ENCODE measurements around the gene NAGPA.

The NAGPA gene

DNA sequence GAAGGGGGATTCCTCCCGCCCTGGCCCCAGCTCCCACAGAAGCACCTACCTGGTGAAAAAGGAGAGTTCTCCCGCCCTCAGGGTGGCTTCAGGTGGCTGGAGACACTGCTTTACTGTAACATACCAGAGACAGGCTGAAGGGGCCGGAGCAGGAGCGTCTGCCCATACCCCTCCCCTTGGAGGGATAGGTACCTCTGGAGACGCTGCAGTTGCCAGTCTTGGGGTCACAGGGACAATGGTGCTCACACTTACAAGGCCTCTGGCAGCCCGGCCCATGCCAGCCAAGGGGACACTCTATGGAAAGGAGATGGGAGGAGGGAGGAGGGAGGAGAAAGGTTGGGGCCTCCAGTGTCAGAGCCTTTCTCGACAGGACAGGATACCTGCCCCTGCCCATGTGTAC is 6.6 kb downstream of the NAGPA start:
- DNase-seq: no peak

DNA sequence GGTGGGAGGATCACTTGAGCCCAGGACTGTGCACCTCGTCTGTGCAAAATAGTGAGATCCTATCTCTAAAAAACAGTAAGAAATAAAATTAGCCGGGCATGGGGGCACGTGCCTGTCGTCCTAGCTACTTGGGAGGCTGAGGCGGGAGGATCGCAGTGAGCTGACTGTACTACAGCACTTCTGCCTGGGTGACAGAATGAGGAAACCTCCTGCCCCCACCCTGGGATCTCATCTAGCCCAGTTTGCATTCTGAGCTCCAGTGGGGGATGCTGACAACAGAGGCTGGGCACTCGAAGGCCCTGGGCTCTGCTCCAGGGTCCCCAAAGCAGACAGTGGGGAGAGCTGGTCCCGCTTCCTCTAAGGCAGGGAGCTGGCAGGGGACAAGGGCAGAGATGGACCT is 7.1 kb downstream of the NAGPA start:
- DNase-seq: no peak

DNA sequence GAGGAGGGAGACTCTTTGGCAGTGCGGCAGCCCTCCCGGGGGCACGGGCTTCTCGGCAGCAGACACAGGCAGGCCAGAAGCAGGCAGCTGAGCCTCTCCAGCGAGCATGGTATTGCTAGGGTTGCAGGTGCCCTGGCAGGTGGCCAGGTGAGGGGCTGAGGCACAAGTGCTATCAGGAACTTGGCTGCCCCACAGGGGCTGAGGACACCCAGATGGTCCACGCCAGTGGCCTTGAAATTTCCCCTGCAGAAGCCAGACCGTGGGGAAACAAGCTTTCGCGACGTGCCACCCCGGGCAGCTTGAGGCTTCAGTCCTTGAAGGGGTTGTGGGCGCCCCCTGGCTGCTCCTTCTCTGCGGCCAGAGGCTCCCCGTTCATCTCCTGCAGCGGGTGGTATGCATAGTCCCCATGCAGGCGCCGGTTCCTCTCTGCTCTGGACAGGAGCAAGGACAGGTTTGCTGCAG is 8.5 kb downstream of the NAGPA start:
- DNase-seq: peak; percentile 77

DNA sequence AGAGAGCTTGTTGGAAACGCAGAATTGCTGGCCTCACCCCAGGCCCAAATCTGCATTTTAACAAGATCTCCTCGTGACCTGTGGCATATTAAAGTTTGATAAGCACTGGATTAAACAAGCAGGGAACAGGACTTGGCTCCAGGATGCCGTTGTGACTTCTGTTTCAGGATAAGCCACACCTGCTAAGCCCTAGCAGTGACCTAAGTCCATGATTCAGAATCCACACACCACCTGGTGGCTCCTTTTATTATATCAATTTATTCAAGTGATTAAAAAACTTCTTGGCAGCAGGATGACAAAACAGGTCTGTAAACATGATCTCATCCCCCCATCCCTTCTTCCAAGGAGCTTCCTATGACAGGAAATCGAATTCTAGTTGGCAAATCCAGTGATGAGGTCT is 9.1 kb downstream of the NAGPA start:
- peak; percentile 87 for DNase-seq

DNA sequence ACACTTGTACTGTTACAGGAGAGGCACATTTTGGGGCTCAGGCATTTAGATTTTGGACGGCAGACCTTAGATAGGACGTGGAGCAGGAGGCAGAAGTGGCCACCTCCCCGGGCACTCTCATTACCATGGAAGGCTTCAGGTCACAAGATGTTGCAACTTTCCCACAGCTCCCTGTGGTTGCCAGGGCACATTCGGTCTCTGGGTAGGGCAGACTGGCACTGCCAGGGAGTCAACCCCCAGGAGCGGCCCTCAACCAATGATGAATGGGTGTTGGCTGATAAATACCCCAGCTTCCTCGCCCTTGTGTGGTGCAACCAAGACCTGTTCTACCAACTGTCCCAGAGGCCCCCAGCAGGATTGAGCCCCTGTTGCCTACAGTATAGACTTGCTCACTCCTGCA is 11.2 kb downstream of the NAGPA start:
- no peak for DNase-seq

DNA sequence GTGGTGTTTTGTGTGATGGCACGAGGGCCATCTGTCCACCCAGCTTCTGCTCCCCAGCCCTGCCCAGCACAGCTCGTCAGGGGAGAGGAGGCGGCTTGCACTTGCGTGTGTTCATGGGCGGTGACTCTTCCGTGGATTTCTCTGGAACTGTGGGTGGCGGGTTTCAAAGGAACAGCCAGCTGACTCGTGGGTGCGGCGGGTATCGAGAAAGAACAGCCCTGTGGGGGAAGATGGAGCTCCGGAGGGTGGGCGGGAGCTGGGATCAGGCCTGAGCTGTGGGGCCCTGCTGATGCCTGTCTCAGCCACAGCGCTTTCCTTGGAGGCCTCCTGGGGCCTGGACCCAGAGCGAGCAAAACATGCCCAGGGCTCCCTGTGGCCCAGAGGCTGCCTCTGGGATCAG is 13.2 kb downstream of the NAGPA start:
- no peak for DNase-seq

DNA sequence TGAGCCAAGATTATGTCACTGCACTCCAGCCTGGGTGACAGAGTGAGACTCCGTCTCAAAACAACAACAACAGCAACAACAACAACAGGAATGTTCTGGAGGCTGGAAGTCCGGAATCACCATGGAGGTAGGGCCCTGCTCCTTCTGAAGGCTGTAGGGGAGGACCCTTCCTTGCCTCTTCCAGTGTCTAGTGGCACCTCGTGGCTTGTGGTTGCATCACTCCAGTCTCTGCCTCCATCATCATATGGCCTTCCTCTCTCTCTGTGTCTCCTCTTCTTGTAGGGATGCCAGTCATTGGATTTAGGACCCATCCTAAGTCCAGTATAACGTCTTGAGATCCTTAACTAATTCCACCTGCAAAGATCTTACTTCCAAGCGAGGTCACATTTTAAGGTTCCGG is 14.0 kb downstream of the NAGPA start:
- DNase-seq: no peak

DNA sequence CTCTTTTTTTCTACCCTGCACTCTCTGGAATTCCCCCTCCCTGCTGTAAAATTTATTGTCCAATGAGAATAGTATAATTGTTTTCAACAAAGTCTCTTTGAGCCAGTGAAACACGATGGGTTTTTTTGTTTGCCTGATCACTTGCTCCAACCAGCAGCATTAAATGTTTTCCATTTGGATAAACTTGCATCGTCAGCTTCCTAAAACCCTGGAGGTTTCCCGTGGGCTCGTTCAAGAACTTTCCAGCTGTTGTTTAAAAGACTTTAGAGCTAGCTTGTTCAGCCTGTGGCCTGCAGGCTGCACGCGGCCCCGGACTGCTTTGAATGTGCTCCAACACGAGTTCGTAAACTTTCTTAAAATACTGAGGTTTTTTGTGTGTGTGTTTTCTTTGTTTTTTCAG is 14.9 kb downstream of the NAGPA start:
- DNase-seq: no peak

DNA sequence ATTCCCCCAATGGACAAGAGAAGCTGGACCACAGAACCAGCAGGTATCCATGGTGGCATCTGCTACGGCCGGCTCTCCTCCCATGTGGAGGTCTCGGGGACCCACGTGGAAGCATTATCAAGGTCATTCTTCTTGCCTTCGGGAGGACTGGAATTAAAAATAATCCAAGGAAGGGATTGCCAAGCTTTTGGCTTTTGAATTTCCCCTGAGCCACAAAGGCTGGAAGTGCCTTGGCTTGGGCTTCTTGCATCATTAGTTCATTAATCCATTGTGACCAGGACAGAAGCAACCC is 16.1 kb downstream of the NAGPA start:
- no peak for DNase-seq

DNA sequence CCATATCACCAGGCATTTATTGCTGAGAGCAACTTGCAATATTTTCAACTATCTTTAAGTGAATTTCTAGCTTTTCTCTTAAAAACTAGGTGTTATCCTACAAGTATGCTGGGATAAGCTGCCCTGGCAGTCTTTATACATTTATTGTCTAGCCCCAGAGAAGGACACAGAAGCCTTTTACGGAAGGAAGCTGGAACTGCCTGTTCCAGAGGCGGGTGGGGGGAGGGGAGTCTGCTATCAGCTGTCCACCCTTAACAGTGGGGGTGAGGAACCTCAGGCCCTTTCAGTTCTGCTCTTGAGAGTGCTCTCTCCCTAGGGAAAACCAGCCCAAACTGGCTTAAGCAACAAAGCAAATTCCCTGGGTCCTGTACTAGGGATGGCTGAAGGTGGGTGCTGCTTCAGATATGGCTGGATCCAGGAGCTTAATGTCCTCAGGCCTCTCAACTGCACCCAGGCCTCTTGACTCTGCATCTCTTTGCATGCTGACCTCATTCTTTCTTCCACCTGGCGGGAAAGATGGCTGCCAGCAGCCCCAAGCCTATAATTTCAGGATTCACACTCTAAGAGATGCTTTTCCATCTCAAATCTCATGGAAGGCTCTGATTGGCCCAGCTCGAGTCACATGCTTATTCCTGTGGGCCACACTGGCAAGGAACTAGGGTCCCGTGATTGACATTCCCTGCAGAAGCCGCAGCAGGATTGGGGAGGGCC is 16.6 kb downstream of the NAGPA start:
- no peak for DNase-seq

DNA sequence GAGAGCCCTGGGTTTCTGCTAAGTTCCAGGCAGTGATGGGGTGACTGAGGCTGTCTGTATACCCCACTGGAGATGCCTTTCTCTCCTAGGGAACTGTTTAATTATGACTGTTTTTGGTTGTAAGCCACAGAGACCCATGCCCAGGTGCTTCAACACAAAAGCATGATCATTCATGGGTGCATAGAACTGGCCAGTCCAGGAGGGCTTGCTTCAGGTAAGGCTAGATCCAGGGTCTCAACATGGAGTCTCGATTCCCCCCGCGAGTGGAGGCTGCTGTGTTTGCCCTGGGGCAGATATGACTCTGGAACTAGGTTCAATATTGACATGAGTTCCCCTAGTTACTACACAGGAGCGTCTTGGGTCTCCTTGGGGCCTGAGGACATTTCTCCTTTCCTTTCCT is 17.8 kb downstream of the NAGPA start:
- no peak for DNase-seq

DNA sequence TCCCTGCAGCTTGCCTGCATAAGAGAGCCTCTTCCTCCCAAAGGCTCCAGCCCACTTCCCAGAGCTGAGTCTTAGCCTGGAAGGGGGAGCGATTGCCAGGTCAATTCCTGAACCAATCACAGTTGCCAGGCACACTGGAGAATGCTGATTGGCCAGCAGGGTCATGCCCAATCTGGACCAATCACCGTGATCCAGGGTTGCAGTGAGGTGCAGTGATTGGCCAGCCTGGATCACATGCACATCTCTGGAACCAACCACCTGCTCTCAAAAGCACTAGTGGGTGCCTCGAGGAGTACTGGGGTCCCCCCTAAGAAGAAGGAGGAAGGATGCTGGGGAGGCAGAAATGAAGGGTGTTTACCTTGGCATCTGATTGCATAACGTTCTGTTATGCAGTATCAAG is 18.4 kb downstream of the NAGPA start:
- DNase-seq: peak; percentile 44

DNA sequence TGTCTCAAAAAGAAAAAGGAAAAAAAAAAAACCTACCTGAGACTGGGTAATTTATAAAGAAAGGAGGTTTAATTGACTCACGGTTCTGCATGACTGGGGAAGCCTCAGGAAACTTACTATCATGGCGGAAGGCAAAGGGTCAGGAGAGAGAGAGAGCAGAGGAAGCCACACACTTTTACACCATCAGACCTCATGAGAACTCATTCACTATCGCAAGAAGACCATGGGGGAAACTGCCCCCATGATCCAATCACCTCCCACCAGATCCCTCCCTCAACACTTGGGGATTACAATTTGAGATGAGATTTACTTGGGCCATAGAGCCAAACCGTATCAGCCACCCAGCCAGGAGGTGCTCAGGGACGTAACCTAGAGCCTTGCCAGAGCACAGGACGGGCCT is 20.8 kb downstream of the NAGPA start:
- peak; percentile 21 for DNase-seq

DNA sequence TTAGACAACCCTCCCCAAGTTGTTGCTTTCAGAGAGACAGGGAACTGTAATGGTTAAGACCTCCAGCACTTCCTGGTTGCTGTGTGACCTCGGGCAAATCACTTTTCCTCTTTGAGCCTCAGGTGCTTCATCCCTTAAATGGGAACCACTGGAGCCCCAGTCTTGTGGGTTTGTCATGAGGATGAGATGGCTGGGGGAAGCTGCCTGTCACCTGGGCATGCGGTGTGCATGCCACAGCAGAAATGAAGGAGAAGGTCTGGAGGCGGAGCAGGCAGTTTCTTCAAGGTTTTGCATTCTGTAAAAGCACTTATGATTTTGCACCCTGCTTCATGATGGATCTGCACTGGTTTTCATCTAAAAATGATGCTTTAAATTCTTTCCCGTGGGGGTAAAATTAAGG is 22.1 kb downstream of the NAGPA start:
- DNase-seq: no peak

DNA sequence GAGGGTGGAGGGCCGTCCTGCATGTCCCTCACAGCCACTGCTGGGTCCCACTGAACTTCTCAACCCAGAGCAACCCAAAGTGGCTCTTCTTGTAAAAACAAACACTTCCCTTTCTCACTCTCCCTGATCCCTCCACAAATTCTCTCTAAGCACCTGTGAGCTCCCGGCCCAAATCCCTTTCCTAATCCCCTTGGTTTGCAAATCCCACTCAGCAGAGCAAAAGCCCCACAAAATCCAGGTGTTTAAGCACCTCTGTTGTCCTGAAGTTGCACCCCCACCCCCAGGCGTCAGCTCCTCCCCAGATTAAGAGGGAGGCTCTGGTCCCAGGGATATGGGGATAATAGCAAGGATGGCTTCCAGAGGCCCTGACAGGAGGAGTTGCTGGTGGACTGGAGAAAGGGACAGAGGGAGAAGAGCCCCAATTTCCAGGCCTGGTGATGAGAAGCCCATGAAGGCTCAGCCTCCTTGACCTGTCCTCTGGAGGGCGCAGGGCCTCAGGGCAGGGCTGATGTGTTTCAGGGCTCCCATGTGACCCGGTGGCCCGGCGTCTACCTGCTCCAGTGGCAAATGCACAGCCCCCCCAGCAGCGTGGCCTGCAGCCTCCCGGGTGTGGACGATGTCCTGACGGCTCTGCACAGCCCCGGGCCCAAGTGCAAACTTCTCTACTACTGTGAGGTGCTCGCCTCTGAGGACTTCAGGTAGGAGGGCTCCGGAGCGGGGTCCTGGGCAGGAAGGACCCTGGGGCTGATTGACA is 23.0 kb downstream of the NAGPA start:
- peak; percentile 85 for DNase-seq

DNA sequence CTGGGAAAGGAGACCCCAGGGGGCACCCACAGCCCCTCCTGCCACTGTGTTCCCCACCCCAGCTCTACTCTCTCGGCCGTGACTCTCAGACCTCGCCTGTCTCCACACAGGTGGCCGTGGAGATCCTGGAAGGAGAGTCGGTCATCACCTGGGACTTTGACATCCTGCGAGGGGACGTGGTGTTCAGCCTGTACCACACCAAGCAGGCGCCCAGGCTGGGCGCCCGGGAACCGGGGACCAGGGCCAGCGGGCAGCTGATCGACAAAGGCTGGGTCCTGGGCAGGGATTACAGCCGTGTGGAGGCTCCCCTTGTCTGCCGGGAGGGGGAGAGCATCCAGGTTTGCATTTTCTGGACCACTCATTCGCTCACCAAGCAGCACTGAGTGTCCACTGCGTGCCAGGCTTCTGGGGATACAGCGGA is 25.4 kb downstream of the NAGPA start:
- DNase-seq: no peak

DNA sequence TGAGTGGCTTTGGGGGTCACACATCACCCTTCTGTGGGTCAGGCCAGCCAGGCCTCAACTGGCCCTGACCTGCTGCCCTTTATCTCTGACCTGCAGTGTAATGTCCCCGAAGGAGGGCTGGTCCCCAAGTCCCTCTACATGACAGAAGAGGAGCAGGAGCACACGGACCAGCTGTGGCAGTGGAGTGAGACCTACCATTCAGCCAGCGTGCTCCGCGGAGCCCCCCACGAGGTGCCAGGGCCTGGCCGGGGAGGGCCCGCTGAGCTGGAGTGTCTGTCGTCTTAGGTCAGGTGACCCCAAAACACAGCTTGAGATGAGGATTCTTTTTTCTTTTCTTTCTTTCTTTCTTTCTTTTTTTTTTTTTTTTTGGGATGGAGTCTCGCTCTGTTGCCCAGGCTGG is 26.5 kb downstream of the NAGPA start:
- no peak for DNase-seq

DNA sequence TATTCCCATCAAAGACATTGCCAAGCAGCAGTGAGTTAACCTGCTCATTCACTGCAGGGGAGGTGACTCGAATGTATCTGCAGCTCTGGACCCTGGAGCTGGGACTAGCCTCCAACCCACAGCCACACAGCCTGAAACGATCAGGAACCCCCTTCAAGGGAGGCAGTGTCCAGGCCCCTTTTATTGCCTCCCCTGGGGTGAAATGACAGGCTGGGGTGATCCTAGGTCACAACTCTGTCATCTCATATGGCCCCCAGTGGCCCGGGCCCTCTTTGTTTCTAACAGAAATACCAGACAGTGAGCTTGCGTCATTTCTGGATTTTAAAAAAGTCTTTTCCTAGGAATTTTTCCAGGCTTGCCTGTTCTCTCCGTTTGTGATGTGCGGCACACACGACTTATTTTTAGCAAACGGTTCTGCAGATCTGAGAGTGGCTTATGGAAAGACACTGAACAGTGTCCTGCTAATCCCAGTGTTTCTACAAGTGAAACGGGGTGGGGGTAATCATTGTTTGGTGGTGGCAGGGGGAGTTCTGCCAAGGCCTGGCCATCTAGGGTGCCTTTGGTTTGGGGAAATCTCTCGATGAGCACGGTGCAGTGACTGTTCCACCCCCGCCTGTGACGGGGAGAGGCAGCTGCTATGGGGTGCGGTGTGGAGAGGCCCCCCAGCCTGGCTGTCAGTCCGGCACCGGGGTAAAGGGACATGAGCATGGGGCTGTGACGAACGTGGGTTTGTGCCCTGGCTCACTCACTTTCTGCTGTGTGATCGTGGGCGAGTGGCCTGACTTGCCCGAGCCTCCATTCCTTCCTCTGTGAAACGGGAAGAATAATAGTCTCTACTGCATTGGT is 27.2 kb downstream of the NAGPA start:
- no peak for DNase-seq

DNA sequence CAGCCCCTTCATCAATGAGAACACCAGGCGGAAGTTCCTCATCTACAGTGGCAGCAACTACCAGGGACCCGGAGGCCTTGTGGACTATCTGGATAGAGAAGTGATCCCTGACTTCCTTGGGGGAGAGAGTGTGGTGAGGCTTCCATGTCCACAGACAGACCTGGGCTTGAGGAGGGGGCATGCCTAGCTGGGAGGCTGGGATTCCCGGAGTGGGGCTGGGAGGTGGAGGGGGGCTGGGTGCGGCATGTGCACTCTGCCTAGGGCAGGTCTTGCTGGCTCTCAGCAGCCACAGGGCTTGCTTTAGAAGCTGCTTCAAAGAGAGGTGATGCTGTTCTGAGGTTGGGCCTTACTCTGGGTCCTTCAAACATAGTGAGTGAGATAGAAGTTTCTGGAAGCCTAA is 27.8 kb downstream of the NAGPA start:
- no peak for DNase-seq

DNA sequence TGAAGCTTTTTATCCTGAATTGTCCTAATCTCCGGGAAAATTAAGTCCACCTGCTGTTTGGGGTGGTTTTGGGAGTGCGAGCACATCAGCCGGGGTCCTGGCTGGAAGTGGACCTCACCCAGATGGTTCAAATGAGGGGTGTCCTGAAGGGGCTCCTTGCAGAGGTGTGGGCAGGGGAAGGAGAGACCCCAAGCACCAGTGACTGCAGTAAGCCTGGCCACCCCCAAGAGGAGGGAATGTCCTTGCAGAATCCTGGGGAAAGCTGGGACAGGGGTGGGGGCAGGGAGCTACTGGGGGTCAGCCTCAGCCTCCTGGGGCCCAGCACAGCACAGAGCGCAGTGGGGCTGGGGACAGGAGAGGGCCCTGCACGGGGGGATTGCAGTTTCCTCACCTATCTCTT is 29.4 kb downstream of the NAGPA start:
- no peak for DNase-seq

DNA sequence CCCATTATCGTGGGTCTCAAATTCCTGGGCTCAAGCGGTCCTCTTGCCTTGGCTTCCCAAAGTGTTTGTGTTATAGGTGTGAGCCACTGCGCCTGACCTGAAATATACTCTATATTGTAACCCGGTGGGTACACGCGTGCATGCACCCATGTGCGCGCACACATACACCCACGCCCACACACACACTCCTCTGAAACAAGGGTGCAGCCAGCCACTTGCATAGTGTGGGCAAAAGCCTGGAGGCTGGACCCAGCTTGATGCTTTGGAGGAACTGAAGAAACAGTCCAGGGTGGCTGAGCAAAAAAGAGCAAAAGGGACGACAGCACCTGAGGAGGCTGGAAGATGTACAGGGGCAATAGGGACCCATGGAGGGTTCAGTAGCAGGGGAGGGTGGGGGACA is 29.9 kb downstream of the NAGPA start:
- no peak for DNase-seq

DNA sequence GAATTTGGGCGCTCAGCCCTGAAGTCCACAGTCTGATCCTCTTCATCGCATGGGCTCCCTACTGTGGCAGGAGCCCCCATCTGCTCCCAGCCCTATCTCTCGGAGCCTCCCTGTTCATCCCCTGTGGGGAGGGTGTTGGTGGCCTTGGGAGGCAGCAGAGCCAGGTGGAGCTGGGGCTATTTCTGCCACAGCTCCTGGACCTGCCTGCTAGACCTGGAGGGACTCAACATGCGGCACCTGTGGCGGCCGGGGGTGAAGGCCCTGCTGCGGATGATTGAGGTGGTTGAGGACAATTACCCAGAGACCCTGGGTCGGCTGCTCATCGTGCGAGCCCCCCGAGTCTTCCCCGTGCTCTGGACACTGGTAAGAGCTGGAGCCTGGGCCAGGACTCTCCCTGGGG is 30.5 kb downstream of the NAGPA start:
- no peak for DNase-seq

DNA sequence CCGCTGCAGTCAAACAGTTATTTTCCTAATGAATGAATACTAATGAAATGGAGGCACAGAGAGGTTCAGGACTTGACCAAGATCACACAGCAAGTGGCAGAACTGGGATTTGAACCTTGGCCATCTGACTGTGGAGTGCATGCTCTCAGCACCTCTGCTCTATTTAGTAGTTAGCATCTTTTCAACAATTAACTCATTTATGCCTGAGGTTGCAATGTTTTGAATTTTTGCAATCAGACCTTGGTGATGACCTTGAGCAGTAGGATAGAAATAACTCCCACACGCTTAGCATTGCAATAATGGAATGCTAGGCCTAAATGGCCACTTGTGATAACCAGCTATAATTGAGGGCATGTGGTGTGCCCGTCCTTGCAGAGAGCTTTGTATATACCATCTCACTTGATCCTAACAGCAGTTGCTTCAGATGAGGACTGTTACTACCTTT is 31.0 kb downstream of the NAGPA start:
- DNase-seq: no peak

DNA sequence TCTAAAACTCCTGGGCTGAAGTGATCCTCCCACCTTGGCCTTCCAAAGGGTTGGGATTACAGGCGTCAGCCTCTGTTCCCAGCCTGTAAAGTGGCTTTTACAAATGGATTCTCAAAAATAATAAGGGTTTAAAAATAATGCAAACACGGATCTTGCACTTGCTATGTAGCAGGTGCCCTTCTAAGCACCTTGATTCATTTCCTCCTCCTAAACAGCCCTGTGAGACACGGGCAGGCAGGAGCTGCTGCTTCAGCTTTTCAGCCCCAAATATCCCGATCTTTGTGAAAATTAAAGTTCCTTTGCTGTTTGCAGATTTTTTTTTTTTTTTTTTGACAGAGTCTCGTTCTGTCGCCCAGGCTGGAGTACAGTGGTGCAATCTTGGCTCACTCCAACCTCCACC is 31.7 kb downstream of the NAGPA start:
- DNase-seq: no peak

All from NCI-H82 (cell line).